Mesenchymal stem cell (in vitro differentiated cells and primary cell): ENCODE measurements around the gene ARRB1.

ENCODE experiments used
- DNase-seq: peaks from one replicate; pipeline ENCODE4 v3.0.0-alpha.2; 2013
- H2AFZ ChIP-seq: one replicate; pipeline ENCODE4 v1.6.1; 2013; ENCODE audit warnings: low read depth, mild to moderate bottlenecking, control low read depth, inconsistent platforms, low read length, moderate library complexity
- H2AK5ac ChIP-seq: 2 replicates; pipeline ENCODE4 v1.6.1; 2013; ENCODE audit warnings: low read length, moderate library complexity, mild to moderate bottlenecking, inconsistent platforms; ENCODE audit not compliant: severe bottlenecking
- H2BK120ac ChIP-seq: one replicate; pipeline ENCODE4 v1.6.1; 2013; ENCODE audit warnings: low read depth, mild to moderate bottlenecking, inconsistent platforms, low read length, moderate library complexity
- H2BK12ac ChIP-seq, 2 experiments: one replicate each; pipeline ENCODE4 v1.6.1; 2013; ENCODE audit warnings: inconsistent platforms in 2 of 2, low read length in 2 of 2, mild to moderate bottlenecking in 2 of 2, moderate library complexity in 2 of 2, control low read depth in 1 of 2
- H2BK15ac ChIP-seq: one replicate; pipeline ENCODE4 v1.6.1; 2013; ENCODE audit warnings: mild to moderate bottlenecking, low read depth, inconsistent platforms; ENCODE audit not compliant: poor library complexity, severe bottlenecking
- H2BK5ac ChIP-seq: 2 replicates; pipeline ENCODE4 v1.6.1; 2013; ENCODE audit warnings: low read depth, mild to moderate bottlenecking, low read length, control low read depth, inconsistent platforms; ENCODE audit not compliant: poor library complexity, severe bottlenecking
- H3K14ac ChIP-seq, 2 experiments: one replicate each; pipeline ENCODE4 v1.6.1; 2013; ENCODE audit warnings: inconsistent platforms in 2 of 2, low read length in 2 of 2, control low read depth in 1 of 2, mild to moderate bottlenecking in 1 of 2, moderate library complexity in 1 of 2
- H3K18ac ChIP-seq, 2 experiments: one replicate each; pipeline ENCODE4 v1.6.1; 2013; ENCODE audit warnings: inconsistent platforms in 2 of 2, low read length in 2 of 2, control low read depth in 1 of 2, low read depth in 1 of 2, mild to moderate bottlenecking in 1 of 2
- H3K23ac ChIP-seq, 2 experiments: one replicate each; pipeline ENCODE4 v1.6.1; 2013; ENCODE audit warnings: inconsistent platforms in 2 of 2, low read length in 2 of 2, mild to moderate bottlenecking in 2 of 2, moderate library complexity in 2 of 2, control low read depth in 1 of 2
- H3K27ac ChIP-seq: 2 replicates; pipeline ENCODE4 v1.5.1; 2013; ENCODE audit warnings: mild to moderate bottlenecking, moderate library complexity, low read length, control low read depth, inconsistent platforms; ENCODE audit not compliant: poor library complexity, severe bottlenecking
- H3K27me3 ChIP-seq, 2 experiments: 2 replicates each; pipeline versions ENCODE4 v1.6.1 to v1.7.0; 2013; ENCODE audit warnings: low read length in 2 of 2, mild to moderate bottlenecking in 2 of 2, moderate library complexity in 2 of 2, control low read depth in 1 of 2, inconsistent platforms in 1 of 2; ENCODE audit not compliant: control insufficient read depth in 1 of 2, insufficient read depth in 1 of 2
- H3K36me3 ChIP-seq, 2 experiments: 2 replicates each; pipeline versions ENCODE4 v1.6.1 to v1.7.0; 2013; ENCODE audit warnings: low read length in 2 of 2, control low read depth in 1 of 2, inconsistent platforms in 1 of 2, low read depth in 1 of 2, mild to moderate bottlenecking in 1 of 2; ENCODE audit not compliant: insufficient read depth in 2 of 2, control insufficient read depth in 1 of 2
- H3K4ac ChIP-seq, 2 experiments: one replicate each; pipeline ENCODE4 v1.6.1; 2013; ENCODE audit warnings: inconsistent platforms in 2 of 2, low read length in 2 of 2, mild to moderate bottlenecking in 2 of 2, moderate library complexity in 2 of 2, control low read depth in 1 of 2, low read depth in 1 of 2
- H3K4me1 ChIP-seq: 2 replicates; pipeline ENCODE4 v1.6.1; 2013; ENCODE audit warnings: low read depth, low read length, control low read depth; ENCODE audit not compliant: control insufficient read depth, insufficient read depth
- H3K4me2 ChIP-seq: 2 replicates; pipeline ENCODE4 v1.6.1; 2013; ENCODE audit warnings: low read length, mild to moderate bottlenecking, inconsistent platforms; ENCODE audit not compliant: poor library complexity, severe bottlenecking
- H3K4me3 ChIP-seq, 2 experiments: 2 replicates each; pipeline versions ENCODE4 v1.5.1 to v1.7.0; 2013; ENCODE audit warnings: low read length in 2 of 2, mild to moderate bottlenecking in 2 of 2, control low read depth in 1 of 2, low read depth in 1 of 2; ENCODE audit not compliant: insufficient read depth in 1 of 2
- H3K79me1 ChIP-seq: replicated peaks from 2 replicates; pipeline ENCODE4 v1.6.1; 2013; ENCODE audit warnings: mild to moderate bottlenecking, control low read depth, low read length, inconsistent platforms; ENCODE audit not compliant: poor library complexity, severe bottlenecking
- H3K9ac ChIP-seq: 2 replicates; pipeline ENCODE4 v1.7.0; 2013; ENCODE audit warnings: mild to moderate bottlenecking, low read length, moderate library complexity
- H3K9me3 ChIP-seq: 2 replicates; pipeline ENCODE4 v1.7.0; 2013; ENCODE audit warnings: mild to moderate bottlenecking, low read length; ENCODE audit not compliant: control insufficient read depth
- H4K8ac ChIP-seq: one replicate; pipeline ENCODE4 v1.6.1; 2013; ENCODE audit warnings: inconsistent platforms, mild to moderate bottlenecking, low read length, moderate library complexity
- H4K91ac ChIP-seq: one replicate; pipeline ENCODE4 v1.6.1; 2013; ENCODE audit warnings: mild to moderate bottlenecking, low read length, inconsistent platforms
- WGBS: methylation state at CpG from one replicate; pipeline ENCODE4 v1.1.7; 2013; ENCODE audit warnings: mixed read lengths; 5-methylcytosine and 5-hydroxymethylcytosine counted together

ARRB1 gene

DNA sequence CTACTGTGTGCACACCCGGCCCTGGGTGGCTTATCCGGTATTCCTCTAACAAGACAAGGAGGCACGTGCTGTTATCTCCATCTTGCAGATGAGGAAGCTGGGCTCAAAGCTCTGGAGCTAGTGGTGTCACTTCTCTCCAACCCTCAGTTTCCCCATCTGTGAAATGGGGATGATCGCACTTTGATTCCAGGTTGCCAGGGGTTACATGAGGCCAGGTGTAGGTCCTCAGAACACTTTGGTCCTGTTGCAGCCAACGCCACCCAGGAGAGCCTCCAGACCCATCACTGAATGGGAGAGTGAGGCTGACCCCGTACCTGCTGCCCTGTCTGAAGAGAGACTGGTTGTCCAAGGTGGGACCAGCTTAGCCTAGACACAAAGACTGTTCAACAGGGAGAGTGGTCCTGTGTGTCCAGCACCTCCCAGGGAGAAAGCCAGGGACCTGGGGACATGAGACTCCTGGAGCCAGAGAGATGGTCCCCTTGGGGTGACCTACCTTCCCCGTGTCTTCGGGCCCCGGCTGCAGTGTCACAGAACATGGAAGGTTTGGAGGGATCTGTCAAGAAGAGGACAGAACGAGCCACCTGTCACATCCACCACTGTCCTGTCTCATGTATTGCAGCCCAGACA, 69.9 kb downstream of the ARRB1 start:
- Histone ChIP-seq H4K91ac (no peak overlapping the region), H3K27ac (no peak overlapping the region), H2AK5ac (no peak overlapping the region), H4K8ac (no peak overlapping the region), H3K4me2 (no peak overlapping the region), H3K27me3 (no peaks in the 10 kb centered on the region), H2AFZ (no peak overlapping the region), H2BK12ac (no peak overlapping the region), H3K4me1 (no peaks in the 10 kb centered on the region), H2BK15ac (no peak overlapping the region), H3K4me3 (no peak overlapping the region), H2BK120ac (no peak overlapping the region), H3K9ac (no peak overlapping the region), H3K18ac (no peak overlapping the region), H3K14ac (no peak overlapping the region), H3K9me3 (no peaks in the 10 kb centered on the region), H3K36me3 (peaks cover 67 to 79% of the 10 kb centered on the region in 2 experiments), H2BK5ac (no peak overlapping the region), H3K23ac (no peak overlapping the region), H3K4ac (no peak overlapping the region), H3K79me1 (no peaks in the 10 kb centered on the region)
- no peak for DNase-seq
- WGBS = 93% methylated on average over 10 of the region's 10 CpGs

DNA sequence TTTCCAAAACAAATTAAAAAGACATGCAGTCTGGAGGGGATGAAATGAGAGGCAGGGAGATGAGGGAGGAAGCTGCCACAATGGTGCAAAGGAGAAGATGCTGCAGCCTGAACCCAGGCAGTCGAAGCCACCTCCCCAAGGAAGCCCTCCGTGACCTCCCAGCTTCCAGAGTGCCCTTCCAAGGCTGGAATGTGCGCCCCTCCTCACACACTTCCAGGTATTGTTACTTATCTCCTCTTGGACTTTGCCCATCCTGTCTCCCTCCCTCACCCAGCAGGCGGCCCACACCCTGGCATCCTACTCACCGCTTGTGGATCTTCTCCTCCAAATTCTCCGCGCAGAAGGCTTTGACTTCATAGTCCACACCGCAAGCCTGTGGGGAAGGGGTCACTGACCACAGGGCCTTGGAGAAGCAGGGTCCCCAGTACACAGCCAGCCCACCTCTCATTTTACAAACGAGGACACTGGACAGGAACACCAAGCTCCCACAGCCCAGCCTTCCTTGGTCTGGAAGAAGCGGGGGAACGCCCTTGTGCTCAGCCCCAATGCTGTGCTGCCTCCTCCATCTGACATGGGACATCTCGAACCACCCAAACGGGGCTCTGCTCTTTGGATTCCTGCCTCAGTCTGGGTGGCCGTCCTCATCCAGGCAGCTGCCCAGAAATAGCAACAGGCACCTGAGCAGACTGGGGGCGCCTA, 70.5 kb downstream of the ARRB1 start:
- H3K27me3 ChIP-seq = no peaks in the 10 kb centered on the region
- no peak overlapping the region for H3K4me2 ChIP-seq
- WGBS = 93% methylated on average over 15 of the region's 15 CpGs

DNA sequence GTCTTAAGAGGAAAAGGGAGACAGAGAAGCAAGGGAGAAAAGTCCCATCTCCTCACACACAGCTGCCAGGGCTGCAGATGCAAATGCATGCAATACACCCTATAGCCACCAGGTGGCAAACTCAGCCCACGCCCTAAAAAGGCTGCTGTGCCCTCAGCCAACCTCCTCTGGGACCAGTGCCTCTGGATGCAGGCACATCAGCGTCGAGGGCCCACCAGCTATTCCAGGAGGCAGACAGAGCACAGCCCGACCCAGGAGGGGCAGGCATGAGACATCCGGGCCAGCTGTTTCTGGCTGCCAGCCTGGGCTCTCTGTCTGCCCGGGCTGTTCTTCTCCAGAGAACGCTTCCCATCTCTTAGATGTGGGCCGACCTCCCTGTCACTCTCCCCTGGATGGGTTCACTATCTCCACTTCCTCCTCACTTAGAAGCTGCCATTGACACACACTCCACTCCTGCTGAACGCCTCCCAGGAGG, 71.2 kb downstream of the ARRB1 start:
- H4K8ac ChIP-seq = no peak overlapping the region
- no peak overlapping the region for H2BK120ac ChIP-seq
- 25% methylated on average over 8 of the region's 9 CpGs for WGBS
- H3K4me3 ChIP-seq = no peak overlapping the region
- no peak overlapping the region for H3K18ac ChIP-seq
- no peaks in the 10 kb centered on the region for H3K27me3 ChIP-seq
- DNase-seq = peak; percentile 77
- no peaks in the 10 kb centered on the region for H3K9me3 ChIP-seq
- no peak overlapping the region for H2BK5ac ChIP-seq
- no peak overlapping the region for H3K4ac ChIP-seq
- H2AFZ ChIP-seq = no peak overlapping the region
- H3K79me1 ChIP-seq = no peaks in the 10 kb centered on the region
- H3K27ac ChIP-seq = no peak overlapping the region
- no peak overlapping the region for H3K14ac ChIP-seq
- H2AK5ac ChIP-seq = no peak overlapping the region
- H2BK12ac ChIP-seq = no peak overlapping the region
- no peaks in the 10 kb centered on the region for H3K4me1 ChIP-seq
- H3K9ac ChIP-seq = peak overlapping the region; percentile 19
- H4K91ac ChIP-seq = no peak overlapping the region
- H3K4me2 ChIP-seq = no peak overlapping the region
- H2BK15ac ChIP-seq = no peak overlapping the region
- H3K23ac ChIP-seq = no peak overlapping the region
- peaks cover 64 to 83% of the 10 kb centered on the region in 2 experiments for H3K36me3 ChIP-seq

More for the DNA sequence above, 70.5 kb downstream of the ARRB1 start:
- Histone ChIP-seq H4K8ac (peak overlapping the region; percentile 20), H2BK12ac (no peak overlapping the region), H3K14ac (no peak overlapping the region), H2AFZ (no peak overlapping the region), H2AK5ac (no peak overlapping the region), H3K9ac (peak overlapping the region; percentile 19), H3K36me3 (peaks cover 68 to 84% of the 10 kb centered on the region in 2 experiments), H3K23ac (no peak overlapping the region), H3K79me1 (no peaks in the 10 kb centered on the region), H3K27ac (no peak overlapping the region), H3K9me3 (no peaks in the 10 kb centered on the region), H2BK15ac (no peak overlapping the region), H2BK120ac (no peak overlapping the region), H3K18ac (no peak overlapping the region), H3K4me1 (no peaks in the 10 kb centered on the region), H3K4me3 (no peak overlapping the region), H2BK5ac (no peak overlapping the region), H3K4ac (peak overlapping the region in 1 of 2 experiments; percentile 41), H4K91ac (no peak overlapping the region)
- DNase-seq = no peak

DNA sequence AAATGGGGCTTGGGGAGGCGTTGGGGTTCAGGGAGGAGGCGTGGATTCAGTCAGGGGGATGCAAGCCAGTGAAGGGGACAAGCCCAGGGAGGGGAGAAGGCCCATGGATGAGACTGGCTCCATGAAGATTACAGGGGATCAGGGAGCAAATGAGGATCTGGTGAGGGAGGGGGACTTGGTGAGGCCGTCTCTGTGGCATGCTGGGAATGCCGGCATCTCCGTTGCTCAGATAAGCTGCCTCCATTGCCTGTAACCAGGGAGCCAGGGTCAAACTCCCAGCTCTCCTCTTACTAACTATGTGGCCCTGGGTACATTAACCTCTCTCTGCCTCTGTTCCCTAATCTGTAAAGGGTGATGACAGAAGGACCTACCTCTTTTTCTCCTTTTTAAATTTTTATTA, 72.2 kb downstream of the ARRB1 start:
- Histone ChIP-seq H3K4me1 (no peaks in the 10 kb centered on the region), H3K18ac (no peak overlapping the region), H3K79me1 (no peaks in the 10 kb centered on the region), H3K9me3 (no peaks in the 10 kb centered on the region), H4K91ac (no peak overlapping the region), H2BK5ac (no peak overlapping the region), H2AFZ (no peak overlapping the region), H2BK12ac (no peak overlapping the region), H2BK15ac (no peak overlapping the region), H4K8ac (no peak overlapping the region), H3K4me2 (no peak overlapping the region), H2BK120ac (no peak overlapping the region), H3K14ac (no peak overlapping the region), H2AK5ac (no peak overlapping the region), H3K36me3 (peaks cover 62 to 77% of the 10 kb centered on the region in 2 experiments), H3K23ac (no peak overlapping the region), H3K4ac (no peak overlapping the region), H3K27ac (no peak overlapping the region), H3K27me3 (no peaks in the 10 kb centered on the region), H3K9ac (no peak overlapping the region), H3K4me3 (no peak overlapping the region)
- no peak for DNase-seq
- WGBS = 64% methylated on average over 5 of the region's 5 CpGs
